ENCODE results near the gene FNDC3B. TPM values are rescaled to one million over a fixed set of nuclear protein-coding genes. Genes with fewer than 3 reads are reported as not detected.
A peak's percentile ranks its signal among the peaks of the same experiment; 100 is the strongest.

FNDC3B gene
- total RNA-seq, 2 donors from 2014 or later = 80.6 to 107 TPM

DNA sequence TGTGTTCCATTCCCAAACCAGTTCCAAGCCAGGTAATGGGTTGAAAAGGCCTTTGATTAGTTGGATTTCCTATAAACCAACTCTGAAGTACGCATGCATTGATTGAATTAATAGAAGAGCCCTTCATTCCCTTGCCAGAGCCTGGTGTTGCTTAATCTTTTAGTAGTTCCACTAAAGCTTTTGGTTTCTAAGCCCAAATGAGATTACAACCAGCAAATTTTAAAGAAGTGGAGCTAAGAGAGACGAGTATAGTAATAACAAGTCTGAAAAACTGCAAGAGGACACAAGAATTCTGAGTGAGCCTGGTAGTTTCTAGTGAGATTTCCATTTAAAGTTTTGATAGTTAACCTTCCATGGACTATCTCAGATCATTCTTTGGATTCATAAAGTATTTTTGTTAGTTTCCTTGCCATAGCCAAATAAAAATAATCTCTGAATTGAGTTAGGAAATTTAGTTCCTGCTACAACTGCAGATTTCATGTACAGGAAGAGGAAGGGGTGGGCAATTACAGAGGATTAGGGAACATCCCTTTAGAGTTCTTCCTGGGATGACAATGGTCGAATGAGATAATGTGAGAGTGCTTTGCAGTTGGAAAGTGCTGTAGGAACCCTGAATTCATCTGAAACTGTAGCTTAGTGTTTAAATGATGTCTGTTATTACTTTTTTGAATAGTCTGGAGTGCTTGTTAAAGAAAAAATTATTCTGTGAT, 136.8 kb downstream of the FNDC3B start:
- H3K4me3 Mint-ChIP-seq = peak overlapping the region; percentile 35

DNA sequence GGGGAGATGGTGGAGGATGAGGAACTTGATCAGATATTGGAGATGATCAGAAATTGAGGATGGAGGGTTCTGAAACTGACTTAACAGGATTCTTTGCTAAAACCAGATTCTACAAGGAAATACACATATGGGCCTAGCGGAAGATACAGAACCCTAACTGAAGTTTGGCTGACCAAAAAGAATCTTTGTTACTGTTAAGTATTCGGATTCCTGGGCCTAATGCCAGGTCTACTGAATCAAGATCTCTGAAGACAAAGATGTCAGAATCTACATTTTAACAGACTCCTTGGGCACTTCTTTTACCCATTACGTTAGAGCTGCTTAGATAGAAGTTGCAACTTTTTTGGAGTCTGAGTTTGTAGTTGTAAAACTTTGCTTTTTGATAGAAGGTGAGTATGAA, 137.7 kb downstream of the FNDC3B start:
- H3K4me1 Mint-ChIP-seq = peaks cover 50% of the 10 kb centered on the region
- peak overlapping the region; percentile 26 for H3K27ac Mint-ChIP-seq

More for the DNA sequence above, 136.8 kb downstream of the FNDC3B start:
- Histone ChIP-seq H3K27me3 (ENCODE audit: control insufficient read depth, insufficient read depth, low read length, poor library complexity, severe bottlenecking) (no peaks in the 10 kb centered on the region), H3K27ac (ENCODE audit: low read depth, low read length) (no peak overlapping the region), H3K36me3 (ENCODE audit: control insufficient read depth, insufficient read depth, low read length) (peaks cover 40% of the 10 kb centered on the region), H3K4me3 (ENCODE audit: low read length) (peak overlapping the region; percentile 59), H3K9ac (ENCODE audit: extremely low read depth, low read length, poor library complexity, severe bottlenecking) (no peak overlapping the region), H3K9me3 (ENCODE audit: control insufficient read depth, low read length) (no peaks in the 10 kb centered on the region), H3K4me1 (ENCODE audit: control insufficient read depth, insufficient read depth, low read length) (peaks cover 19% of the 10 kb centered on the region)
- TF ChIP-seq, protein P1, sequence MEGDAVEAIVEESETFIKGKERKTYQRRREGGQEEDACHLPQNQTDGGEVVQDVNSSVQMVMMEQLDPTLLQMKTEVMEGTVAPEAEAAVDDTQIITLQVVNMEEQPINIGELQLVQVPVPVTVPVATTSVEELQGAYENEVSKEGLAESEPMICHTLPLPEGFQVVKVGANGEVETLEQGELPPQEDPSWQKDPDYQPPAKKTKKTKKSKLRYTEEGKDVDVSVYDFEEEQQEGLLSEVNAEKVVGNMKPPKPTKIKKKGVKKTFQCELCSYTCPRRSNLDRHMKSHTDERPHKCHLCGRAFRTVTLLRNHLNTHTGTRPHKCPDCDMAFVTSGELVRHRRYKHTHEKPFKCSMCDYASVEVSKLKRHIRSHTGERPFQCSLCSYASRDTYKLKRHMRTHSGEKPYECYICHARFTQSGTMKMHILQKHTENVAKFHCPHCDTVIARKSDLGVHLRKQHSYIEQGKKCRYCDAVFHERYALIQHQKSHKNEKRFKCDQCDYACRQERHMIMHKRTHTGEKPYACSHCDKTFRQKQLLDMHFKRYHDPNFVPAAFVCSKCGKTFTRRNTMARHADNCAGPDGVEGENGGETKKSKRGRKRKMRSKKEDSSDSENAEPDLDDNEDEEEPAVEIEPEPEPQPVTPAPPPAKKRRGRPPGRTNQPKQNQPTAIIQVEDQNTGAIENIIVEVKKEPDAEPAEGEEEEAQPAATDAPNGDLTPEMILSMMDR (conservative IDR thresholded peaks at IDR 0.05) = no peak
- DNase-seq = no peak
- no peaks in the 10 kb centered on the region for H3K9me3 Mint-ChIP-seq
- H3K36me3 Mint-ChIP-seq (ENCODE audit: low read depth) = peaks cover 15% of the 10 kb centered on the region
- peaks cover 54% of the 10 kb centered on the region for H3K4me1 Mint-ChIP-seq
- H3K27me3 Mint-ChIP-seq (ENCODE audit: insufficient read depth) = no peaks in the 10 kb centered on the region
- H3K27ac Mint-ChIP-seq = no peak overlapping the region
- whole genome bisulfite sequencing, 2 experiments (ENCODE audit: insufficient coverage in 1 of 2, insufficient read length in 1 of 2) = 81 to 94% methylated on average over 2 to 3 of the region's 3 CpGs

DNA sequence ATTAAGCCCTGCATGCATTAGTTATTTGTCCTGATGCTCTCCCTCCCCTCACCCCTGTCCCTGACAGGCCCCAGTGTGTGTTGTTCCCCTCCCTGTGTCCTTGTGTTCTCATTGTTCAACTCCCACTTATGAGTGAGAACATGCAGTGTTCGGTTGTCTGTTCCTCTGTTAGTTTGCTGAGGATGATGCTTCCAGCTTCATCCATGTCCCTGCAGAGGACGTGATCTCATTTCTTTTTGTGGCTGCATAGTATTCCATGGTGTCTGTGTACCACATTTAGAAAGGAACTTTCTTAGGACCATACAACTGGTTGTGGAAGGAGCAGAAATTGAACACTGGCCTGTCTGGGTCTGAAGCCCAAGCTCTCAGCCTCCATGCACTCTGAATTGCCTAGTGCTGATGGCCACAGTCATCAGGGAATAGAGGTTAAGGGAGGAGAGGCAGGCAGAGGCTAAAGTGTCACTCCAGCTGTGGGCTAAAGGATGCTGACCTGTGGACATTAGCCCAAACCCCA, 138.5 kb downstream of the FNDC3B start:
- no peak overlapping the region for H3K9ac ChIP-seq (ENCODE audit: extremely low read depth, low read length, poor library complexity, severe bottlenecking)
- Mint-ChIP-seq H3K36me3 (ENCODE audit: low read depth) (peaks cover 19% of the 10 kb centered on the region), H3K27me3 (ENCODE audit: insufficient read depth) (no peaks in the 10 kb centered on the region), H3K4me3 (no peak overlapping the region), H3K9me3 (no peaks in the 10 kb centered on the region), H3K27ac (peak overlapping the region; percentile 76), H3K4me1 (peaks cover 54% of the 10 kb centered on the region)
- peaks cover 24% of the 10 kb centered on the region for H3K4me1 ChIP-seq (ENCODE audit: control insufficient read depth, insufficient read depth, low read length)
- no peaks in the 10 kb centered on the region for H3K9me3 ChIP-seq (ENCODE audit: control insufficient read depth, low read length)
- DNase-seq = no peak
- H3K27me3 ChIP-seq (ENCODE audit: control insufficient read depth, insufficient read depth, low read length, poor library complexity, severe bottlenecking) = no peaks in the 10 kb centered on the region
- H3K36me3 ChIP-seq (ENCODE audit: control insufficient read depth, insufficient read depth, low read length) = peaks cover 33% of the 10 kb centered on the region
- no peak overlapping the region for H3K4me3 ChIP-seq (ENCODE audit: low read length)
- 90 to 100% methylated on average over 1 to 2 of the region's 2 CpGs for WGBS, 2 experiments (ENCODE audit: insufficient coverage in 1 of 2, insufficient read length in 1 of 2)
- TF ChIP-seq, protein P1 (conservative IDR thresholded peaks at IDR 0.05) = no peak
- H3K27ac ChIP-seq (ENCODE audit: low read depth, low read length) = no peak overlapping the region

More for the DNA sequence above, 137.7 kb downstream of the FNDC3B start:
- H3K9me3 ChIP-seq (ENCODE audit: control insufficient read depth, low read length) = no peaks in the 10 kb centered on the region
- no peak overlapping the region for H3K4me3 ChIP-seq (ENCODE audit: low read length)
- Mint-ChIP-seq H3K9me3 (no peaks in the 10 kb centered on the region), H3K36me3 (ENCODE audit: low read depth) (peaks cover 18% of the 10 kb centered on the region), H3K27me3 (ENCODE audit: insufficient read depth) (no peaks in the 10 kb centered on the region), H3K4me3 (no peak overlapping the region)
- WGBS, 2 experiments (ENCODE audit: insufficient coverage in 1 of 2, insufficient read length in 1 of 2) = 88 to 92% methylated on average over 2 to 3 of the region's 3 CpGs
- no peak overlapping the region for H3K9ac ChIP-seq (ENCODE audit: extremely low read depth, low read length, poor library complexity, severe bottlenecking)
- TF ChIP-seq, protein P1 (conservative IDR thresholded peaks at IDR 0.05) = no peak
- H3K27me3 ChIP-seq (ENCODE audit: control insufficient read depth, insufficient read depth, low read length, poor library complexity, severe bottlenecking) = no peaks in the 10 kb centered on the region
- DNase-seq = no peak
- H3K4me1 ChIP-seq (ENCODE audit: control insufficient read depth, insufficient read depth, low read length) = peaks cover 20% of the 10 kb centered on the region
- peaks cover 38% of the 10 kb centered on the region for H3K36me3 ChIP-seq (ENCODE audit: control insufficient read depth, insufficient read depth, low read length)
- H3K27ac ChIP-seq (ENCODE audit: low read depth, low read length) = no peak overlapping the region

Measured in endodermal cell (in vitro differentiated cells).